Caco-2 (cell line): ENCODE results near the gene TSN. TPM values are rescaled to one million over a fixed set of nuclear protein-coding genes. Genes with fewer than 3 reads are reported as not detected.

Source experiments
- BruUV-seq: library from RNA; stranded (reverse); fragments of 400-500 nt; replicated peaks from 2 replicates; lab custom pipeline; 2021; lab: Mats Ljungman, UMichigan
- CTCF ChIA-PET: fragments of 300-600 bp; sonication (Branson Sonifier 250); formaldehyde crosslinking; loops from one replicate; lab custom pipeline; 2022; ENCODE audit warnings: antibody characterized with exemption; lab: Charles Lee
- POLR2A ChIA-PET: fragments of 300-600 bp; sonication (Branson Sonifier 250); formaldehyde crosslinking; loops from one replicate; lab custom pipeline; 2022; ENCODE audit warnings: antibody characterized with exemption; lab: Charles Lee
- DNase-seq, 2 experiments: peaks; one replicate each; pipeline versions ENCODE4 v3.0.0 to v3.0.0-alpha.2; 2020 to 2022
- H3K27me3 ChIP-seq: replicated peaks from 2 replicates; pipeline ENCODE4 v1.6.0; 2011; ENCODE audit warnings: low read length; ENCODE audit not compliant: control insufficient read depth, insufficient read depth
- H3K36me3 ChIP-seq: 2 replicates; pipeline ENCODE4 v1.5.1; 2011; ENCODE audit warnings: low read length; ENCODE audit not compliant: control insufficient read depth, insufficient read depth
- H3K4me1 ChIP-seq: fragments of 250-450 bp; sonication (Bioruptor Pico); 2 replicates; pipeline ENCODE4 v1.5.1; 2020; ENCODE audit warnings: mild to moderate bottlenecking
- H3K4me3 ChIP-seq: 2 replicates; pipeline ENCODE4 v1.5.1; 2011; ENCODE audit warnings: low read depth, mild to moderate bottlenecking, control low read depth, low read length
- H3K9me3 ChIP-seq: fragments of 250-450 bp; sonication (Bioruptor Pico); 2 replicates; pipeline ENCODE4 v1.5.1; 2020; ENCODE audit warnings: mild to moderate bottlenecking, moderate library complexity
- H3K27ac Mint-ChIP-seq: one replicate; pipeline ENCODE4 v1.8.0; 2022; ENCODE audit warnings: mixed read lengths; ENCODE audit not compliant: unreplicated experiment
- H3K27me3 Mint-ChIP-seq: one replicate; pipeline ENCODE4 v1.8.0; 2022; ENCODE audit warnings: mixed read lengths; ENCODE audit not compliant: insufficient read depth, unreplicated experiment
- H3K36me3 Mint-ChIP-seq: one replicate; pipeline ENCODE4 v1.8.0; 2022; ENCODE audit warnings: mild to moderate bottlenecking, mixed read lengths; ENCODE audit not compliant: insufficient read depth, unreplicated experiment
- H3K4me1 Mint-ChIP-seq: one replicate; pipeline ENCODE4 v1.8.0; 2022; ENCODE audit warnings: low read depth, mixed read lengths; ENCODE audit not compliant: unreplicated experiment
- H3K4me3 Mint-ChIP-seq: one replicate; pipeline ENCODE4 v1.8.0; 2022; ENCODE audit warnings: mild to moderate bottlenecking, moderate library complexity, mixed read lengths; ENCODE audit not compliant: unreplicated experiment
- H3K9me3 Mint-ChIP-seq: one replicate; pipeline ENCODE4 v1.8.0; 2022; ENCODE audit warnings: mixed read lengths; ENCODE audit not compliant: unreplicated experiment
- intact Hi-C: fragments of 100-400 bp; cut with micrococcal nuclease; formaldehyde crosslinking; loops from one replicate; pipeline ENCODE4 v1.10.0; 2022; ENCODE audit not compliant: unreplicated experiment
- total RNA-seq: library from RNA; stranded (reverse); gene quantifications from 2 replicates; pipeline ENCODE4 v1.2.3, GENCODE V29; 2022
- TF ChIP-seq, protein P1 (sequence below), 2 experiments: fragments of 200-600 bp in 1 of 2; IDR thresholded peaks; 1 replicate in 1 of 2; 2 replicates in 1 of 2; pipeline versions ENCODE4 v1.5.1 to v1.8.0; 2011 to 2022; ENCODE audit warnings: antibody characterized with exemption in 1 of 2, control low read depth in 1 of 2, inconsistent platforms in 1 of 2, low read depth in 1 of 2, low read length in 1 of 2, mild to moderate bottlenecking in 1 of 2, moderate library complexity in 1 of 2; ENCODE audit not compliant: insufficient read depth in 1 of 2, severe bottlenecking in 1 of 2, unreplicated experiment in 1 of 2

The TSN gene
- total RNA-seq, 1 experiment from 2014 or later, result 125 TPM

DNA sequence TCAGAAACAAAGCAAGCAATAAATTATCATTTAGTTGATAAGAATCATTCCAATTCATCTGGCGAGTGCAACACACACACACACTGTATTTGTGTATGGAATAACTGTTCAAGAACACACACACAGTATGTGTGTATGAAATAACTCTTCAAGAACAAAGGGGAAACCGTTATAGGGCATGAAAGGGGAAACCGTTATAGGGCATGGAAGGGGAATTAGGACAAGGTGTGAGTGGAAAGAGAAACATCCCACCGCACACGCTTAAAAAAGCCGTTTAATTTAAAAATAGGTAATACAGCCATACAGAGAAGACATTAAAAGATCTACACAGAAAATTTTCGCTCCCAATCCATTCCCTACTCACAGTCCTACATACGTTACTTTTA is 607 bp upstream of the TSN start:
- Histone ChIP-seq H3K4me3 (peak overlapping the region; percentile 90), H3K27me3 (no peaks in the 10 kb centered on the region), H3K9me3 (no peaks in the 10 kb centered on the region), H3K36me3 (no peaks in the 10 kb centered on the region), H3K4me1 (peaks cover 7% of the 10 kb centered on the region; the same call in 1 of the 2 replicates)
- no peaks in the 10 kb centered on the region for H3K9me3 Mint-ChIP-seq
- peaks cover 39% of the 10 kb centered on the region for H3K36me3 Mint-ChIP-seq
- BruUV-seq, result TSS peak; percentile 64
- intact Hi-C loops, result loop anchor here (1.0 kb wide), 3 partner anchors 19 to 225 kb away; partner anchors contain the start of genes NIFK and RNU4ATAC
- ChIA-PET CTCF (interaction anchor here (0.5 kb wide), 1 partner anchor 626 kb away, joined by 3 read pairs; no protein-coding TSS in a partner anchor), POLR2A (interaction anchor here (2.9 kb wide), 1 partner anchor 24 kb away, joined by 17 read pairs; no protein-coding TSS in a partner anchor)
- DNase-seq, result no peak
- H3K27me3 Mint-ChIP-seq, result no peaks in the 10 kb centered on the region
- peaks cover 5% of the 10 kb centered on the region for H3K4me1 Mint-ChIP-seq
- H3K27ac Mint-ChIP-seq, result peak overlapping the region; percentile 82
- peak overlapping the region; percentile 77 for H3K4me3 Mint-ChIP-seq
- TF ChIP-seq, protein P1, sequence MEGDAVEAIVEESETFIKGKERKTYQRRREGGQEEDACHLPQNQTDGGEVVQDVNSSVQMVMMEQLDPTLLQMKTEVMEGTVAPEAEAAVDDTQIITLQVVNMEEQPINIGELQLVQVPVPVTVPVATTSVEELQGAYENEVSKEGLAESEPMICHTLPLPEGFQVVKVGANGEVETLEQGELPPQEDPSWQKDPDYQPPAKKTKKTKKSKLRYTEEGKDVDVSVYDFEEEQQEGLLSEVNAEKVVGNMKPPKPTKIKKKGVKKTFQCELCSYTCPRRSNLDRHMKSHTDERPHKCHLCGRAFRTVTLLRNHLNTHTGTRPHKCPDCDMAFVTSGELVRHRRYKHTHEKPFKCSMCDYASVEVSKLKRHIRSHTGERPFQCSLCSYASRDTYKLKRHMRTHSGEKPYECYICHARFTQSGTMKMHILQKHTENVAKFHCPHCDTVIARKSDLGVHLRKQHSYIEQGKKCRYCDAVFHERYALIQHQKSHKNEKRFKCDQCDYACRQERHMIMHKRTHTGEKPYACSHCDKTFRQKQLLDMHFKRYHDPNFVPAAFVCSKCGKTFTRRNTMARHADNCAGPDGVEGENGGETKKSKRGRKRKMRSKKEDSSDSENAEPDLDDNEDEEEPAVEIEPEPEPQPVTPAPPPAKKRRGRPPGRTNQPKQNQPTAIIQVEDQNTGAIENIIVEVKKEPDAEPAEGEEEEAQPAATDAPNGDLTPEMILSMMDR (IDR thresholded peaks at IDR 0.05; ENCODE audit: insufficient read depth in 1 of 2, low read depth in 1 of 2, low read length in 1 of 2, severe bottlenecking in 1 of 2, unreplicated experiment in 1 of 2), result no peak

DNA sequence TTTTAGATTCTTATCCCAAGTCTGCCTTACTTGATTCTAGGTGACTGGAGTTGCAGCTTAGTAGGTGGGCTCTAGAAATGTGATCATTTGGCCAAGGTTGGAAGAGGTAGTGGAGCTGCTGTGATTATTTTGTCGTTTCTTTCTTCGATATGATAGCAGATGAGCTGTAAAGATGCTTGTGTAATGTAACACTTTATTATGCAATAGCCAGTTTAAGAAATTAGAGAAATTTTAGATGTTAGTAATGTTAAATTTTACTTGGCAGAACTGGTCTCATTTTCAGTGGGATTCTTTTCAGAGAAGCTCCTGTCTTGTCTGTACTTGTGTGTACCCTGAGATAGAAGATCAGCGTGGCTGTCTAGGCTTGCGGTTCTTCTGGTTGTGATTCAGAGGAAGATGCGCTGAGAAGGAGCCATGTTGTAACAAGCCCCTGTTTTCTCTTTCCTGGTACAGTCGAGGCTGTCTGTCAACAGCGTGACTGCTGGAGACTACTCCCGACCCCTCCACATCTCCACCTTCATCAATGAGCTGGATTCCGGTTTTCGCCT is 9.3 kb downstream of the TSN start:
- Mint-ChIP-seq H3K27ac (no peak overlapping the region), H3K9me3 (no peaks in the 10 kb centered on the region), H3K4me3 (no peak overlapping the region), H3K36me3 (peaks cover 91% of the 10 kb centered on the region), H3K27me3 (no peaks in the 10 kb centered on the region), H3K4me1 (peaks cover 8% of the 10 kb centered on the region)
- no peak overlapping the region for H3K4me3 ChIP-seq
- DNase-seq, result no peak
- H3K9me3 ChIP-seq, result no peaks in the 10 kb centered on the region
- no peaks in the 10 kb centered on the region; the same call in 1 of the 2 replicates for H3K36me3 ChIP-seq
- POLR2A ChIA-PET, result no interaction called here
- intact Hi-C loops, result no loop called here
- TF ChIP-seq, protein P1 (IDR thresholded peaks at IDR 0.05; ENCODE audit: insufficient read depth in 1 of 2, low read depth in 1 of 2, low read length in 1 of 2, severe bottlenecking in 1 of 2, unreplicated experiment in 1 of 2), result no peak
- CTCF ChIA-PET, result no interaction called here
- H3K4me1 ChIP-seq, result peaks cover 9% of the 10 kb centered on the region; the same call in 1 of the 2 replicates
- H3K27me3 ChIP-seq, result no peaks in the 10 kb centered on the region
- BruUV-seq, result no TSS peak

DNA sequence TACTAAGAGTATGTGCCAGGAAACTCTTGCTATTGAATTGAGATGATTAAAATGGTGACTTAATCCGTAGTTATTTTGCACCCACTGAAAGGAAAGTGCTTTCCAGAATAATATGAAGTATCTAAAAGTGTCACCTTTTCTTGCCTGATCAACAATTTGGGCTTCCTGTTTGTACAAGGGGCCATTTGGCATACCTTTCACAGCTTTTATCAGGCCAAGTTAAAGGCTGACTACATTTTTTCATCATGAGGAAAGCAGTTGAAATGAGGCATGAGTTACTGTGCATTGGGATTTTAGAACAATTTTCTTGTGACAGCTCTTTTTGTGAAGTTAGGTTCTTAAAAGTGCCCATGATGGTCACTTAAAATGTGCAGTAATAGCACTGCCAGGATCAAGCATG is 11.2 kb downstream of the TSN start:
- Histone ChIP-seq H3K36me3 (no peaks in the 10 kb centered on the region; the same call in 1 of the 2 replicates), H3K4me3 (no peak overlapping the region), H3K27me3 (no peaks in the 10 kb centered on the region), H3K4me1 (peaks cover 9% of the 10 kb centered on the region; the same call in 1 of the 2 replicates), H3K9me3 (no peaks in the 10 kb centered on the region)
- H3K9me3 Mint-ChIP-seq, result no peaks in the 10 kb centered on the region
- no peak overlapping the region for H3K27ac Mint-ChIP-seq
- H3K4me1 Mint-ChIP-seq, result peaks cover 14% of the 10 kb centered on the region
- TF ChIP-seq, protein P1 (IDR thresholded peaks at IDR 0.05; ENCODE audit: insufficient read depth in 1 of 2, low read depth in 1 of 2, low read length in 1 of 2, severe bottlenecking in 1 of 2, unreplicated experiment in 1 of 2), result no peak
- peaks cover 86% of the 10 kb centered on the region for H3K36me3 Mint-ChIP-seq
- no peak for DNase-seq
- BruUV-seq, result no TSS peak
- H3K27me3 Mint-ChIP-seq, result no peaks in the 10 kb centered on the region
- intact Hi-C loops, result no loop called here
- ChIA-PET CTCF (interaction anchor here (0.7 kb wide), 1 partner anchor 117 kb away, joined by 4 read pairs; no protein-coding TSS in a partner anchor), POLR2A (interaction anchor here (0.6 kb wide), 1 partner anchor 10 kb away, joined by 3 read pairs; no protein-coding TSS in a partner anchor)
- H3K4me3 Mint-ChIP-seq, result no peak overlapping the region
